ENCODE data around the gene ZBTB16.

- TF ChIP-seq POLR2A (IDR thresholded peaks at IDR 0.05): no peak
- no peak for TF ChIP-seq CTCF (IDR thresholded peaks at IDR 0.05)
These were observed 4.3 kb downstream of the ZBTB16 start for GRCh38 chr11:114063829-114064201.

Data from adrenal gland (tissue), 5 donors.